Spleen (tissue), 11 donors: Measurements from ENCODE around the gene NCAPG2. TPM values are rescaled to one million over a fixed set of nuclear protein-coding genes. Genes with fewer than 3 reads are reported as not detected.
"Not testable (repeated sequence)": the region's sequence is repeated elsewhere in the genome, so short reads cannot be mapped to it uniquely, and the experiment has no call there.

Experiments used
- DNase-seq: peaks from one replicate; pipeline ENCODE4 v3.0.0-alpha.2; 2020
- H3K27ac ChIP-seq, 8 donors: fragments of 200-600 bp; sonication (generic) in 7 of 8; 1 replicate in 4 of 8; 2 replicates in 4 of 8; pipeline versions ENCODE4 v1.5.0 to v1.8.0; 2016 to 2021; ENCODE audit warnings: inconsistent platforms in 4 of 8, mild to moderate bottlenecking in 4 of 8, moderate library complexity in 1 of 8
- H3K27me3 ChIP-seq, 7 donors: fragments of 200-600 bp; sonication (generic) in 6 of 7; replicated peaks in 1 of 7; 1 replicate in 4 of 7; 2 replicates in 3 of 7; pipeline versions ENCODE4 v1.5.0 to v1.8.0; 2016 to 2021; ENCODE audit warnings: inconsistent platforms in 3 of 7, mild to moderate bottlenecking in 1 of 7
- H3K36me3 ChIP-seq, 6 donors: fragments of 200-600 bp; sonication (generic) in 5 of 6; 1 replicate in 4 of 6; 2 replicates in 2 of 6; pipeline versions ENCODE4 v1.5.0 to v1.8.0; 2016 to 2021; ENCODE audit warnings: inconsistent platforms in 2 of 6
- H3K4me1 ChIP-seq, 6 donors: fragments of 200-600 bp; sonication (generic) in 5 of 6; 1 replicate in 3 of 6; 2 replicates in 3 of 6; pipeline versions ENCODE4 v1.5.0 to v1.8.0; 2016 to 2021; ENCODE audit warnings: inconsistent platforms in 3 of 6
- H3K4me3 ChIP-seq, 8 donors: fragments of 200-600 bp; sonication (generic) in 7 of 8; 1 replicate in 4 of 8; 2 replicates in 4 of 8; pipeline versions ENCODE4 v1.5.0 to v1.8.0; 2016 to 2021; ENCODE audit warnings: inconsistent platforms in 4 of 8, mild to moderate bottlenecking in 4 of 8, moderate library complexity in 2 of 8
- H3K9me3 ChIP-seq, 8 donors: fragments of 200-600 bp; sonication (generic) in 7 of 8; 1 replicate in 4 of 8; 2 replicates in 4 of 8; pipeline versions ENCODE4 v1.5.0 to v1.8.0; 2016 to 2021; ENCODE audit warnings: inconsistent platforms in 4 of 8
- POLR2A ChIP-seq, 3 donors: fragments of 450-650 bp; IDR thresholded peaks; one replicate each; pipeline ENCODE4 v1.5.1; 2017; ENCODE audit warnings: antibody characterized with exemption in 3 of 3, mild to moderate bottlenecking in 1 of 3
- POLR2AphosphoS5 ChIP-seq, 3 donors: sonication (generic); formaldehyde crosslinking; IDR thresholded peaks; one replicate each; pipeline ENCODE4 v1.5.1; 2017; ENCODE audit warnings: antibody characterized with exemption in 3 of 3
- WGBS, 5 donors: extraction: QIAGEN DNeasy Blood & Tissue Kit in 3 of 5; methylation state at CpG; one replicate each; pipeline versions ENCODE4 v1.1.5 to v1.1.7; 2013 to 2018; 5-methylcytosine and 5-hydroxymethylcytosine counted together
- intact Hi-C: fragments of 100-400 bp; cut with DNase I; formaldehyde crosslinking; loops from one replicate; pipeline ENCODE4 v1.15.0; 2023; ENCODE audit warnings: low total_unique reads
- polyA plus RNA-seq, 3 donors: library from polyadenylated mRNA; stranded (reverse); fragments of 200-250 nt; gene quantifications; one replicate each; pipeline ENCODE4 v1.2.1, GENCODE V29; 2013
- total RNA-seq, 7 donors: library from RNA; depleted of rRNA in 3 of 7; stranded (reverse); fragments of >200 nt in 3 of 7; fragmentation: NEBNext Ultra II Directional in 4 of 7; extraction: Animal tissue kit (Norgen Biotek cat#: 25700) in 4 of 7; gene quantifications; one replicate each; pipeline versions ENCODE4 v1.1.0 to v1.2.1, GENCODE V29; 2016 to 2021
- TF ChIP-seq, protein P1 (sequence below), 11 experiments: fragments of 200-600 bp in 7 of 11; fragments of 450-650 bp in 4 of 11; sonication (generic) in 4 of 11; IDR thresholded peaks in 8 of 11; conservative IDR thresholded peaks in 3 of 11; 1 replicate in 7 of 11; 2 replicates in 4 of 11; pipeline versions ENCODE4 v1.4.0 to v1.8.0; 2016 to 2021; ENCODE audit warnings: antibody characterized with exemption in 11 of 11, inconsistent platforms in 4 of 11, mild to moderate bottlenecking in 1 of 11
- donor health status: healthy with polysubstance abuse.
- donor health status: DM: no; HTN: no; CAD: no; lungs with moderate emphysema.
- donor health status: DM: no; HTN: no; CAD: no.
- donor health status: Bipolar disorder and iron deficiency.
- donor health status: healthy.
- donor health status: DM: no; HTN: no; CAD: no.
- donor health status: DM: yes; HTN: yes; CAD: no.

NCAPG2 gene
- total and polyA plus RNA-seq, 10 donors = 2.2 to 18.0 (median 10.8) TPM

GRCh38 chr7:158672975-158673374, 31.6 kb downstream of the NCAPG2 start:
- H3K9me3 ChIP-seq = no peaks in the 10 kb centered on the region
- H3K27ac ChIP-seq = no peak overlapping the region
- H3K4me3 ChIP-seq = no peak overlapping the region
- intact Hi-C loops = no loop called here
- H3K36me3 ChIP-seq = peaks cover 0 to 92% (median 13%) of the 10 kb centered on the region in 6 donors
- no peak for DNase-seq
- H3K4me1 ChIP-seq = no peaks in the 10 kb centered on the region
- whole genome bisulfite sequencing, 5 donors = 45 to 62% (median 57%) methylated on average over 4 of the region's 4 CpGs
- no peaks in the 10 kb centered on the region for H3K27me3 ChIP-seq
- no peak for TF ChIP-seq POLR2AphosphoS5 (IDR thresholded peaks at IDR 0.05)
- no peak for TF ChIP-seq POLR2A (IDR thresholded peaks at IDR 0.05)
- TF ChIP-seq, protein P1, sequence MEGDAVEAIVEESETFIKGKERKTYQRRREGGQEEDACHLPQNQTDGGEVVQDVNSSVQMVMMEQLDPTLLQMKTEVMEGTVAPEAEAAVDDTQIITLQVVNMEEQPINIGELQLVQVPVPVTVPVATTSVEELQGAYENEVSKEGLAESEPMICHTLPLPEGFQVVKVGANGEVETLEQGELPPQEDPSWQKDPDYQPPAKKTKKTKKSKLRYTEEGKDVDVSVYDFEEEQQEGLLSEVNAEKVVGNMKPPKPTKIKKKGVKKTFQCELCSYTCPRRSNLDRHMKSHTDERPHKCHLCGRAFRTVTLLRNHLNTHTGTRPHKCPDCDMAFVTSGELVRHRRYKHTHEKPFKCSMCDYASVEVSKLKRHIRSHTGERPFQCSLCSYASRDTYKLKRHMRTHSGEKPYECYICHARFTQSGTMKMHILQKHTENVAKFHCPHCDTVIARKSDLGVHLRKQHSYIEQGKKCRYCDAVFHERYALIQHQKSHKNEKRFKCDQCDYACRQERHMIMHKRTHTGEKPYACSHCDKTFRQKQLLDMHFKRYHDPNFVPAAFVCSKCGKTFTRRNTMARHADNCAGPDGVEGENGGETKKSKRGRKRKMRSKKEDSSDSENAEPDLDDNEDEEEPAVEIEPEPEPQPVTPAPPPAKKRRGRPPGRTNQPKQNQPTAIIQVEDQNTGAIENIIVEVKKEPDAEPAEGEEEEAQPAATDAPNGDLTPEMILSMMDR (IDR thresholded peaks at IDR 0.05 in 8 of 11, conservative IDR thresholded peaks at IDR 0.05 in 3 of 11) = no peak

DNA sequence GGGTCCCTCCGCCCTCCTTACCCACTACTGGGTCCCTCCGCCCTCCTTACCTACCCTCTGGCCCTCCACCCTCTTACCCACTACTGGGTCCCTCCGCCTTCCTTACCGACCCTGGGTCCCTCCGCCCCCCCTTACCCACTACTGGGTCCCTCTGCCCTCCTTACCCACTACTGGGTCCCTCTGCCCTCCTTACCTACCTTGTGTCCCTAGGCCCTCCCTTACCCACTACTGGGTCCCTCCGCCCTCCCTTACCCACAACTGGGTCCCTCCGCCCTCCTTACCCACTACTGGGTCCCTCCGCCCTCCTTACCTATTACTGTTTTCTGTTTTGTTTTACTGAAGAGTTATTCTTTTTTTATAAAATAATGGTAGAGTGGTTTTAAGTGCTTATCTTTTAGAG, 36.5 kb downstream of the NCAPG2 start:
- DNase-seq, H3K9me3 ChIP-seq, H3K27ac ChIP-seq, H3K4me3 ChIP-seq, H3K4me1 ChIP-seq, intact Hi-C loops, H3K27me3 ChIP-seq: not testable (repeated sequence)
- 92 to 99% (median 97%) methylated on average over 7 to 8 of the region's 8 CpGs for WGBS, 5 donors
- H3K36me3 ChIP-seq = peaks cover 0 to 83% (median 18%) of the 10 kb centered on the region in 6 donors

DNA sequence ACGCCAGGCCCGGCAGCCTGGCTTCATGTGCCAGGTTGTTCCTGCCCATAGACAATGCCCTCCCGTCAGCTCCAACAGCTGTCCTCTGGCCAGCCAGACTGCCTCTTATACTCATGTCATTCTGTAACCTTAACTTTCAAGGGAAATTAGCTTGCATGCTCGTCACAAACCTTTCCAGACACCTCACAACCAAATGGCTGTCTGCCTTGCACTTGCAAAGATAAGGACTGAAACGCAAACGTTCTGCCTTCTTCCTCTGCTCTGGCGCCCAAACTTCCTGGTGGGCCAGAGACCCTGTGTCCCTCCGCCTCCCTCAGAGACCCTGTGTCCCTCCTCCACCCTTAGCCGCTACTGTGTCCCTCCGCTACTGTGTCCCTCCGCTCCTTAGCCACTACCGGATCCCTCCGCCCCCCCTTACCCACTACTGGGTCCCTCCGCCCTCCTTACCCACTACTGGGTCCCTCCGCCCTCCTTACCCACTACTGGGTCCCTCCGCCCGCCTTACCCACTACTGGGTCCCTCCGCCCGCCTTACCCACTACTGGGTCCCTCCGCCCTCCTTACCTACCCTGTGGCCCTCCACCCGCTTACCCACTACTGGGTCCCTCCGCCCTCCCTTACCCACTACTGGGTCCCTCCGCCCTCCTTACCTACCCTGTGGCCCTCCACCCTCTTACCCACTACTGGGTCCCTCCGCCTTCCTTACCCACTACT, 37.5 kb downstream of the NCAPG2 start:
- H3K9me3 ChIP-seq, H3K27ac ChIP-seq, H3K4me1 ChIP-seq, DNase-seq, H3K27me3 ChIP-seq, intact Hi-C loops, H3K4me3 ChIP-seq: not testable (repeated sequence)
- 89 to 99% (median 90%) methylated on average over 15 to 21 of the region's 24 CpGs for WGBS, 5 donors
- H3K36me3 ChIP-seq = peaks cover 0 to 84% (median 25%) of the 10 kb centered on the region in 6 donors

GRCh38 chr7:158666401-158666800, 38.2 kb downstream of the NCAPG2 start:
- H3K27me3 ChIP-seq = no peaks in the 10 kb centered on the region
- intact Hi-C loops = no loop called here
- peaks cover 0 to 85% (median 26%) of the 10 kb centered on the region in 6 donors for H3K36me3 ChIP-seq
- no peak overlapping the region for H3K27ac ChIP-seq
- TF ChIP-seq POLR2A (IDR thresholded peaks at IDR 0.05) (no peak), POLR2AphosphoS5 (IDR thresholded peaks at IDR 0.05) (no peak)
- TF ChIP-seq, protein P1 (IDR thresholded peaks at IDR 0.05 in 8 of 11, conservative IDR thresholded peaks at IDR 0.05 in 3 of 11) = no peak
- H3K4me1 ChIP-seq = no peaks in the 10 kb centered on the region
- no peak overlapping the region for H3K4me3 ChIP-seq
- no peaks in the 10 kb centered on the region for H3K9me3 ChIP-seq
- no peak for DNase-seq
- 94 to 99% (median 96%) methylated on average over 5 of the region's 5 CpGs for WGBS, 5 donors

GRCh38 chr7:158664406-158664805, 40.2 kb downstream of the NCAPG2 start:
- H3K4me3 ChIP-seq = no peak overlapping the region
- no peaks in the 10 kb centered on the region for H3K9me3 ChIP-seq
- intact Hi-C loops = no loop called here
- no peak overlapping the region for H3K27ac ChIP-seq
- no peak for DNase-seq
- whole genome bisulfite sequencing, 5 donors = 94 to 96% (median 96%) methylated on average over 12 of the region's 12 CpGs
- TF ChIP-seq POLR2A (IDR thresholded peaks at IDR 0.05) = no peak
- no peak for TF ChIP-seq POLR2AphosphoS5 (IDR thresholded peaks at IDR 0.05)
- TF ChIP-seq, protein P1 (IDR thresholded peaks at IDR 0.05 in 8 of 11, conservative IDR thresholded peaks at IDR 0.05 in 3 of 11) = no peak
- no peaks in the 10 kb centered on the region for H3K27me3 ChIP-seq
- H3K36me3 ChIP-seq = peaks cover 0 to 86% (median 25%) of the 10 kb centered on the region in 6 donors
- no peaks in the 10 kb centered on the region for H3K4me1 ChIP-seq
